Uterus (tissue), 2 donors: ENCODE results near the gene CLSTN3.

ENCODE experiments used
- CTCF ChIP-seq, 4 experiments: fragments of 200-600 bp in 2 of 4; fragments of 450-650 bp in 2 of 4; sonication (generic) in 2 of 4; IDR thresholded peaks; one replicate each; pipeline ENCODE4 v1.5.1; 2016 to 2019; ENCODE audit warnings: antibody characterized with exemption in 4 of 4, mild to moderate bottlenecking in 2 of 4, moderate library complexity in 1 of 4
- POLR2A ChIP-seq, 2 donors: fragments of 450-650 bp; IDR thresholded peaks; one replicate each; pipeline ENCODE4 v1.6.1; 2016; ENCODE audit warnings: antibody characterized with exemption in 2 of 2, mild to moderate bottlenecking in 1 of 2, moderate library complexity in 1 of 2

- TF ChIP-seq CTCF (IDR thresholded peaks at IDR 0.05), result no peak
- no peak for TF ChIP-seq POLR2A (IDR thresholded peaks at IDR 0.05)
These were observed 72.9 kb downstream of the CLSTN3 start for GRCh38 chr12:7203109-7203508.
